Measurements from ENCODE around the gene RNF10. TPM values are rescaled to one million over a fixed set of nuclear protein-coding genes. Genes with fewer than 3 reads are reported as not detected.

Gene RNF10
- total and polyA plus RNA-seq, 10 of the 15 experiments (the other 5 are each of a cell fraction or from before 2014, with no cell fraction given): 48.2 to 127 (median 64.5) TPM

DNA sequence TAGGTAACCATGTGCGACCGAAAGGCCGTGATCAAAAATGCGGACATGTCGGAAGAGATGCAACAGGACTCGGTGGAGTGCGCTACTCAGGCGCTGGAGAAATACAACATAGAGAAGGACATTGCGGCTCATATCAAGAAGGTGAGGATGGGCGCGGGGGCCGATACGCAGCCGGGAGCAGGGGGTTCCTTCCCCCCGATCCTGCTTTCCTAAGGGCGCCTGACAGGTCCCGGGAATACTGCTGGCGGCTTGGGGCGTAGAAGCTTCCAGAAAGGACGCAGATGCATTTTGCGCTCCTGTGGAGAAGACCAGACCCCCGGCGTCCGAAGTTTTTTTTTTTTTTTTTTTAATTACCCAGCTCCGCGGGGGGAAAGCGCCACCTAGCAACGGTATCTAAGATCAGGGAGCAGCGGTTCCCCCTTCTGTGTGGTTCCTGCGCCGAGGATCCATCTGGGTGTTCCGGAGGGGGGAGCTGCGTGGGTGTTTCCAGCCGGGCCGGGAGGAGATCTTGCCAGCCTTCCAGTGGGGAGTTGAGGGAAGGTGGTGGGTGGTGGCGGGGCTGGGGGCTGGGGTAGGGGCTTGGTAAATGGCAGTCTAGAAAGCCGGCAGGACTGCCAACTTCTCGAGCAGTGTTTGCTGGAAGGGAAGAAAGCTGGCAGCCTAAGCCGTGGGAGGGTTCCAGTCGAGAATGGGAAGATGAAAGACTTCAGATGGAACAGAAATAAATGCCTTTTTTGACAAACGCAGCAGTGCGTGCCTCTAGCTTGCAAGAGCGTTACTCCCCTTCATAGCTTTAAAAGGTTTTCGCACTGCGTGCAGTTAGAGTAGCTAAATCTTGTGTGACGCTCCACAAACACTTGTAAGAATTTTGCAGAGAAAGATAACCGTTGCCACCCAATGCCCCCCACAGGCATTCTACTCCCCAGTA, 37.5 kb upstream of the RNF10 start (continued):
- no peak for TF ChIP-seq ZBTB40 (IDR thresholded peaks at IDR 0.05; ENCODE audit: borderline replicate concordance)
- TF ChIP-seq LARP7 (IDR thresholded peaks at IDR 0.05): no peak
- TF ChIP-seq RUNX3 (IDR thresholded peaks at IDR 0.05; ENCODE audit: low read length): peak; percentile 25; the same call in 1 of the 2 replicates
- TF ChIP-seq JUND (IDR thresholded peaks at IDR 0.05; ENCODE audit: low read depth, low read length): no peak
- TF ChIP-seq ETV6 (conservative IDR thresholded peaks at IDR 0.05 in 1 of 2, IDR thresholded peaks at IDR 0.05 in 1 of 2; ENCODE audit: borderline replicate concordance in 1 of 2, low read depth in 1 of 2): no peak
- no peak for TF ChIP-seq DPF2 (IDR thresholded peaks at IDR 0.05)
- TF ChIP-seq, protein P1, sequence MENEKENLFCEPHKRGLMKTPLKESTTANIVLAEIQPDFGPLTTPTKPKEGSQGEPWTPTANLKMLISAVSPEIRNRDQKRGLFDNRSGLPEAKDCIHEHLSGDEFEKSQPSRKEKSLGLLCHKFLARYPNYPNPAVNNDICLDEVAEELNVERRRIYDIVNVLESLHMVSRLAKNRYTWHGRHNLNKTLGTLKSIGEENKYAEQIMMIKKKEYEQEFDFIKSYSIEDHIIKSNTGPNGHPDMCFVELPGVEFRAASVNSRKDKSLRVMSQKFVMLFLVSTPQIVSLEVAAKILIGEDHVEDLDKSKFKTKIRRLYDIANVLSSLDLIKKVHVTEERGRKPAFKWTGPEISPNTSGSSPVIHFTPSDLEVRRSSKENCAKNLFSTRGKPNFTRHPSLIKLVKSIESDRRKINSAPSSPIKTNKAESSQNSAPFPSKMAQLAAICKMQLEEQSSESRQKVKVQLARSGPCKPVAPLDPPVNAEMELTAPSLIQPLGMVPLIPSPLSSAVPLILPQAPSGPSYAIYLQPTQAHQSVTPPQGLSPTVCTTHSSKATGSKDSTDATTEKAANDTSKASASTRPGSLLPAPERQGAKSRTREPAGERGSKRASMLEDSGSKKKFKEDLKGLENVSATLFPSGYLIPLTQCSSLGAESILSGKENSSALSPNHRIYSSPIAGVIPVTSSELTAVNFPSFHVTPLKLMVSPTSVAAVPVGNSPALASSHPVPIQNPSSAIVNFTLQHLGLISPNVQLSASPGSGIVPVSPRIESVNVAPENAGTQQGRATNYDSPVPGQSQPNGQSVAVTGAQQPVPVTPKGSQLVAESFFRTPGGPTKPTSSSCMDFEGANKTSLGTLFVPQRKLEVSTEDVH (IDR thresholded peaks at IDR 0.05; ENCODE audit: low read depth, partially characterized antibody): no peak
- no peak for TF ChIP-seq HDAC6 (IDR thresholded peaks at IDR 0.05; ENCODE audit: unreplicated experiment)
- TF ChIP-seq ZNF384 (IDR thresholded peaks at IDR 0.05; ENCODE audit: borderline replicate concordance, low read depth, low read length): peak; percentile 87

Data from GM12878 (cell line).